ENCODE data around the gene HNRNPDL.
A peak's percentile ranks its signal among the peaks of the same experiment; 100 is the strongest.
"Not testable (repeated sequence)": the region's sequence is repeated elsewhere in the genome, so short reads cannot be mapped to it uniquely, and the experiment has no call there.

The HNRNPDL gene

GRCh38 chr4:82432596-82432995, 2.3 kb upstream of the HNRNPDL start:
- no peak for DNase-seq (ENCODE audit: low read depth in 2 of 2)

DNA sequence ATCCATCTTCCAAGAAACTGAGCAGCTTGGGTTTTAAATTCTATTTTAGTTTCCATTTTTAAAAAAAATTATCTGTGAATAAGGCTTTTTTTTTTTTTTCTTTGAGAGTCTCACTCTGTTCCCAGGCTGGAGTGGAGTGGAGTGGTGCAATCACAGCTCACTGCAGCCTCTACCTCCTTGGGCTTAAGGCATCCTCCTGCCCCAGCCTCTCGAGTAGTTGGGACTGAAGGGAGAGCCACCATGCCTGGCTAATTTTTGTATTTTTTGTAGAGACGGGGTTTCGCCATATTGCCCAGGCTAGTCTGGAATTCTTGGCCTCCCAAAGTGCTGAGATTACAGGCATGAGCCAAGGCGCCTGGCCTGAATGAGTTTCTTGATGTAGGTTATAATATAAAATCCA, 1.6 kb upstream of the HNRNPDL start:
- DNase-seq (ENCODE audit: low read depth in 2 of 2), result no peak

- DNase-seq (ENCODE audit: low read depth in 2 of 2), result peak in 1 of 2 donors; percentile 13
Observed at GRCh38 chr4:82430964-82431745, 893 bp upstream of the HNRNPDL start.

GRCh38 chr4:82429728-82430192, 502 bp downstream of the HNRNPDL start:
- no peak for DNase-seq (ENCODE audit: low read depth in 2 of 2)

DNA sequence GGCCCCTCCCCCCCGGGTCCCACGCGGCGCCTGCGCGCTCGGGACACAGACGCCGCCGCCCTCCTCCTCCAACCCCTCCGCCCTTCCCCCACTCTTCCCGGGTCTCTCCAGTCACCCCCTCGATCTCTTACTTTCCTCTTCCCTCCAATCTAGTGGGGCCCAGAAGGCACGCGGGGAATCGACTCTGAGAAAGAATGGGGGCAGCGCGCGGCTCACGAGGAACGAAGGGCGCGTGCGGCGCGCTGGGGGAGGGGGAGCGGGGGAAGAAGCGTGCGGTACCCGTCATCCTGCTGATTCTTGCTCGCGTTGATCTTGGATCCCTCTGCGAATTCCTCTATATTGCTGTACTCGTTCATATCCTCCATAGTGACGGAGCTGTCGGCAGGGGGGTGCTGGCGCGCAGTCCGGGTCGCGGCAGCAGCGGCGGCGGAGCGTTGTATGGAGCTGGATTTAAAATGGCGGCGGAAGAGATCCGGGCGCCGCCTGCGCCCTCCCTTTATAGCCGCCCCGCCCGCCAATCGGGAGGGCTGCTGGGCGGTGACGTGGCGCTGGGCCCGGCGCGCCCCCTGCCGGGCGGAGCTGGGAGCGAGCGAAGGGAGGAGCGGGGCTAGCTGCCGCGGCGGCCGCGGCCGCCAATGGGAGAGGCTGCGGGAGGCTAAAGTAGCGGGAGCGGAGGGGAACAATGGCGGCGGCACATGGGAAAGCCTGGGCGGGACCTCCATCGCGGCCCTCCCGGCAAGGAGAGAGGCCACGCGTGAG, 1.1 kb downstream of the HNRNPDL start:
- DNase-seq (ENCODE audit: low read depth in 2 of 2), result peak; percentile 83 to 93

GRCh38 chr4:82428526-82428968, 1.7 kb downstream of the HNRNPDL start:
- DNase-seq (ENCODE audit: low read depth in 2 of 2), result no peak

GRCh38 chr4:82425478-82425877, 4.8 kb downstream of the HNRNPDL start:
- DNase-seq (ENCODE audit: low read depth in 2 of 2), result no peak

GRCh38 chr4:82423245-82424054, 6.8 kb downstream of the HNRNPDL start:
- no peak for DNase-seq (ENCODE audit: low read depth in 2 of 2)

DNA sequence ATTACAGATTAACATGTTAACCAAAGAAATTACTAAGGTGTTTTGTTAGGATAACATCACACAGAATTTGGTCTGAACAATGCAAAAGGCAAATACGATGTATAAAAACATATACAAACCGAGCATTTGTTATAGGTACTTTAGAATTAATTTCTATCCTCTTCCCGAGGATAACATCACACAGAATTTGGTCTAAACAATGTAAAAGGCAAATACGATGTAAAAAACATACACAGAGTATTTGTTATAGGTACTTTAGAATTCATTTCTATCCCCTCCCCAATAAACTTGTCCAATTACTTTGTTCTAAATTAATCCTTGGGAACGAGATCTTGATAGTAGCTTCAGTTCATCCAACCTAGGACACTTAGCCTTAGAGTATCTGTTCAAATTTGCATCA, 7.6 kb downstream of the HNRNPDL start:
- DNase-seq (ENCODE audit: low read depth in 2 of 2), result no peak

GRCh38 chr4:82421796-82422560, 8.3 kb downstream of the HNRNPDL start:
- no peak for DNase-seq (ENCODE audit: low read depth in 2 of 2)

GRCh38 chr4:82419451-82419850, 10.8 kb downstream of the HNRNPDL start:
- DNase-seq (ENCODE audit: low read depth in 2 of 2), result no peak

DNA sequence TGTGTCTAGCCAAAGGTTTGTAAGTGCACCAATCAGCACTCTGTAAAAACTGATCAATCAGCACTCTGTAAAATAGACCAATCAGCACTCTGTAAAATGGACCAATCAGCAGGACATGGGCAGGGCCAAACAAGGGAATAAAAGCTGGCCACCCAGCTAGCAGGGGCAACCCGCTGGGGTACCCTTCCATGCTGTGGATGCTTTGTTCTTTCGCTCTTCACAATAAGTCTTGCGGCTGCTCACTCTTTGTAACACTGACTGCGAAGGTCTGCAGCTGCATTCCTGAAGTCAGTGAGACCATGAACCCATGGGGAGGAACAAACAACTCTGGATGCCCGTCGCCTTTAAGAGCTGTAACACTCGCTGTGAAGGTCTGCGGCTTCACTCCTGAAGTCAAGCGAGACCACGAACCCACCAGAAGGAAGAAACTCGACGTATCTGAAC, 14.3 kb downstream of the HNRNPDL start:
- DNase-seq (ENCODE audit: low read depth in 2 of 2), result no peak

DNA sequence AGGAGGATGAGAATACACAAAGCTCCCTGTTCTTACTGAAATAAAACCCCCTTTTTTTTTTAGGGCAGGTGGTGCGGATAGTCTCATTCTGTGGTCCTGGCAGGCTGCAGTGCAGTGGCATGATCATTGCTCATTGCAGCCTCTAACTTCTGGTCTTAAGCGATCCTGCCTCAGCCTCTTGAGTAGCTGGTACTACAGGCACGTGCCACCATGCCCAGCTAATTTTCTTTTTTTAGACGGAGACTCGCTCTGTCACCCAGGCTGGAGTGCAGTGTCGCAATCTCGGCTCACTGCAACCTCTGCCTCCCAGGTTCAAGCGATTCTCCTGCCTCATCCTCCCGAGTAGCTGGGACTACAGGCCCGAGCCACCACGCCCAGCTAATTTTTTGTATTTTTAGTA, 15.2 kb downstream of the HNRNPDL start:
- DNase-seq (ENCODE audit: low read depth in 2 of 2), result not testable (repeated sequence)

- DNase-seq (ENCODE audit: low read depth in 2 of 2), result no peak
Observed at GRCh38 chr4:82403725-82404124, 26.5 kb downstream of the HNRNPDL start.

GRCh38 chr4:82402196-82402775, 28.0 kb downstream of the HNRNPDL start:
- no peak for DNase-seq (ENCODE audit: low read depth in 2 of 2)

GRCh38 chr4:82401600-82401999, 28.7 kb downstream of the HNRNPDL start:
- DNase-seq (ENCODE audit: low read depth in 2 of 2), result no peak

GRCh38 chr4:82398263-82398662, 32.0 kb downstream of the HNRNPDL start:
- DNase-seq (ENCODE audit: low read depth in 2 of 2), result no peak

DNA sequence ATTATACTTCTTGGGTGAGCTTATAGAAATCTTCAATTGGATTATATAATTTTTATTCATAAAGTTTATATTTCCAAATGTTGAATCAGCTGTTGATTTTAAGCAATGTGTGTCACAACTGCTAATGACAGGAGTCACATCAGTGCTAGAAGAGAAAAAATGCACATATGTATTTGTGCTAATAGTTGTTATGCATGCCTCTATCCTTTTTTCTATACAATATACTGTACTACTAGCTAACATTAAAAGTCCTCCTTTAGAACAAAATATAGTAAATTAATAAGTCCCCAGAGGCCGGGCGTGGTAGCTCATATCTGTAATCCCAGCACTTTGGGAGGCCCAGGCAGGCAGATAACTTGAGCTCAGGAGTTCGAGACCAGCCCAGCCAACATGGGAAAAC, 32.7 kb downstream of the HNRNPDL start:
- DNase-seq (ENCODE audit: low read depth in 2 of 2), result no peak

GRCh38 chr4:82394896-82395295, 35.4 kb downstream of the HNRNPDL start:
- DNase-seq (ENCODE audit: low read depth in 2 of 2), result no peak

GRCh38 chr4:82390061-82390460, 40.2 kb downstream of the HNRNPDL start:
- DNase-seq (ENCODE audit: low read depth in 2 of 2), result not testable (repeated sequence)

DNA sequence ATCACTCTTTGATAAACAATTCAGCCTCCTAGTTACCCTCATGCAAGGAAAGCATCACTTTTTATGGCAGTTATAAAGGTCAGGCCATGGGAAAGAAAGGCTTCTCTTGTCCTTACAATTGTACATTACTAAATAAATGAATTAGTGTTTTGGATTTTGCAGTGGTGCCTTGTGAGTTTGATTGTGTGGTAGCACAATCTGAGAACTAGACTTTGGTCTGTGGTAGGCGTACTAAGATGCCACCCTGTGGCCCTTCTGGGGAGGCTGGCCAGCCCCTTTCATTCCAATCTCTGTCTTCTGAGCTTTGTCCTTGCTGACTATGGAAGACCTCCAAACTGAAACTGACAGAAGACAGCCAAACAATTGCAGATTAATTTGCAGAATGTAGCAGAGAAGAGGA, 41.9 kb downstream of the HNRNPDL start:
- no peak for DNase-seq (ENCODE audit: low read depth in 2 of 2)

Measured in activated CD4-positive, alpha-beta T cell treated with anti-CD3 and anti-CD28 coated beads for 24 hours (primary cell).